Measurements from ENCODE around the gene SEPTIN12. TPM values are rescaled to one million over a fixed set of nuclear protein-coding genes. Genes with fewer than 3 reads are reported as not detected.

Gene SEPTIN12, protein sequence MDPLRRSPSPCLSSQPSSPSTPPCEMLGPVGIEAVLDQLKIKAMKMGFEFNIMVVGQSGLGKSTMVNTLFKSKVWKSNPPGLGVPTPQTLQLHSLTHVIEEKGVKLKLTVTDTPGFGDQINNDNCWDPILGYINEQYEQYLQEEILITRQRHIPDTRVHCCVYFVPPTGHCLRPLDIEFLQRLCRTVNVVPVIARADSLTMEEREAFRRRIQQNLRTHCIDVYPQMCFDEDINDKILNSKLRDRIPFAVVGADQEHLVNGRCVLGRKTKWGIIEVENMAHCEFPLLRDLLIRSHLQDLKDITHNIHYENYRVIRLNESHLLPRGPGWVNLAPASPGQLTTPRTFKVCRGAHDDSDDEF
- 0.96 TPM for total RNA-seq (ENCODE audit: unreplicated experiment)
- long read RNA-seq = 0 reads

DNA sequence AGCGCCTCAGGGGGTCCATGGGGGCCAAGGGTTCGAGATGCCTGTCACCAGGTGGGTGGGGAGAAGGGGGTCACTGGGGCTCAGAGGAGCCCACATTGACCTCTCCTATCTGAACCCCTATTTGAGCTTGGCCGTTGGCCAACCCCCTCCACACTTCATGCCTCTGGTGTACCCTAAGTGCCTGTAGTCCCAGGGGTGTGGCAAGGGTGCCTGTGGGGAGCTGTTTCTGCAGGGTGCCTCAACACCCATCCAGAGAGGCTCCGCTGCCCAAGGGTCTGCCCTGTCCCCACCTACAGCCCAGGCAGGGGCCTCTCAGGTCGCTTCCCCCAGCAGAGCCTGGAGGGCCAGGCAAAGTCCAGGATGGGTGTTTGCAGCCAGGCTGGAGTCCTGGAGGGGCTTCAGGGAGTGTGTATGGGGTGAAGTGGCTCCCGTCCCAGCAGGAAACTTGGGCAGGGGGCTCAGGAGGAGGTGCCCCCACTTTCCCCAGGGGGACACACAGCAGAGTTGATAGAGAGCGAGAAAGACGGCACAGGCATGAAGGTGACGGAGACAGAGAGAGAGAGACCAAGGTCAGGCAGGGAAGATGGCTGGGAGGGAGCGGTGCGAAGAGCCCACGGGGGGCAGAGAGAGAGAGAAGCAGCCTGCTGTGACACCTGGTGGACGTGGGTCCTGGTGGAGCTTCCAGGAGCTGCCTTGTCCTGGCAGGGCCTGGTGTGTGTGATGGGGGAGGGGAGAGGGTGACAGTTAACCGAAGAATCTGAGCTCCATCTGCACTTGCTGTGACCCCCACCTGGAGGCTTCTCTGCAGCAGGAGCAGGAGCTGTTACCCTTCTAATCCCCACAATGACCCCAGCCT, at the start of gene SEPTIN12:
Gene SEPTIN12, minus strand, starts transcription at position 719 of the 856 bp plus-strand sequence. Its CDS starts 700 bp downstream, at position 19.
- peak within 1 kb of the TSS; percentile 25 for H3K4me3 Mint-ChIP-seq (ENCODE audit: unreplicated experiment)
- TF ChIP-seq, protein P1, sequence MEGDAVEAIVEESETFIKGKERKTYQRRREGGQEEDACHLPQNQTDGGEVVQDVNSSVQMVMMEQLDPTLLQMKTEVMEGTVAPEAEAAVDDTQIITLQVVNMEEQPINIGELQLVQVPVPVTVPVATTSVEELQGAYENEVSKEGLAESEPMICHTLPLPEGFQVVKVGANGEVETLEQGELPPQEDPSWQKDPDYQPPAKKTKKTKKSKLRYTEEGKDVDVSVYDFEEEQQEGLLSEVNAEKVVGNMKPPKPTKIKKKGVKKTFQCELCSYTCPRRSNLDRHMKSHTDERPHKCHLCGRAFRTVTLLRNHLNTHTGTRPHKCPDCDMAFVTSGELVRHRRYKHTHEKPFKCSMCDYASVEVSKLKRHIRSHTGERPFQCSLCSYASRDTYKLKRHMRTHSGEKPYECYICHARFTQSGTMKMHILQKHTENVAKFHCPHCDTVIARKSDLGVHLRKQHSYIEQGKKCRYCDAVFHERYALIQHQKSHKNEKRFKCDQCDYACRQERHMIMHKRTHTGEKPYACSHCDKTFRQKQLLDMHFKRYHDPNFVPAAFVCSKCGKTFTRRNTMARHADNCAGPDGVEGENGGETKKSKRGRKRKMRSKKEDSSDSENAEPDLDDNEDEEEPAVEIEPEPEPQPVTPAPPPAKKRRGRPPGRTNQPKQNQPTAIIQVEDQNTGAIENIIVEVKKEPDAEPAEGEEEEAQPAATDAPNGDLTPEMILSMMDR (IDR thresholded peaks at IDR 0.05; ENCODE audit: partially characterized antibody, unreplicated experiment) = no peak
- no peak for DNase-seq
- H3K36me3 Mint-ChIP-seq (ENCODE audit: unreplicated experiment) = no peaks in the 10 kb centered on the region
- H3K9me3 Mint-ChIP-seq (ENCODE audit: unreplicated experiment) = no peaks in the 10 kb centered on the region
- H3K27me3 Mint-ChIP-seq (ENCODE audit: unreplicated experiment) = peaks cover 3% of the 10 kb centered on the region
- no peak within 1 kb of the TSS for H3K27ac Mint-ChIP-seq (ENCODE audit: unreplicated experiment)
- H3K4me1 Mint-ChIP-seq (ENCODE audit: low read depth, unreplicated experiment) = peaks cover 9% of the 10 kb centered on the region

DNA sequence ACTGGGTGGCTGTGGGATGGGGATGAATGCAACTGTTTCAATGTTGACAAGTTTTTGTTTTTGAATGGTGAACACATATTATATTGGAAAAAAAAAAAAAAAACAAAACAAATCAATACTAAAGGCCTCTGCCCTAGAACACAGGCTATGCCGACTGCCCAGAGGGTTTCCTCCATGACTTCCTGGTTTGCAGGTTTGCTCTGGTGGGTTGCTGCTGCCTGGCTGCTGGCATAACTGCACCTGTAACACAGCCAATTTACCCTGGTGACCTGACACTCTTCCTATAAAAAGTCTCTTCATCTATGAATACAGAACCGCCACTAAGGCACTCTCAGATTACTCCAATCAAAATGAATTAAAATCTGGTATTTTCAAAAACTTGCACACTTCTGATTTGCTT, 48.6 kb upstream of the SEPTIN12 start:
- DNase-seq = no peak
- H3K4me3 Mint-ChIP-seq (ENCODE audit: unreplicated experiment) = no peak overlapping the region
- no peaks in the 10 kb centered on the region for H3K4me1 Mint-ChIP-seq (ENCODE audit: low read depth, unreplicated experiment)
- no peak overlapping the region for H3K27ac Mint-ChIP-seq (ENCODE audit: unreplicated experiment)
- TF ChIP-seq, protein P1 (IDR thresholded peaks at IDR 0.05; ENCODE audit: partially characterized antibody, unreplicated experiment) = no peak
- peaks cover 2% of the 10 kb centered on the region for H3K9me3 Mint-ChIP-seq (ENCODE audit: unreplicated experiment)
- peaks cover 2% of the 10 kb centered on the region for H3K27me3 Mint-ChIP-seq (ENCODE audit: unreplicated experiment)
- no peaks in the 10 kb centered on the region for H3K36me3 Mint-ChIP-seq (ENCODE audit: unreplicated experiment)

DNA sequence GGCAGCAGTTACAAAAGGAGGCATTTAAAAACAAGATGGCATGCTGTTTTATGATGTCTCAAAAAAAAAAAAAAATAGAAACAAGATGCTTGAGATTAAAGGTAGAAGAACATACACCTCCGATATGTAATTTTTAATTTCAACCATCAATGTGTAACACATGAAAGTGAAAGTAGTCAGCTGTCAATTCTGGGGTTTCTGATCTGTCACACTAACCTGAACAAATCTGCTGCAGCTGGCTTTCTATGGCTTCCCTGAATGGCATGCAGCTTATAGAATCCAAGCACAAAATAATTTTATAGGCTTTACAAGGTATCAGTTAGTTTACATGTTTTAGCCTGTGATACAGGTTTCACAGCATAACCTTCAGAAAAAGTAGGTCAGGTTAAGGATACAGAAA, 45.4 kb upstream of the SEPTIN12 start:
- peaks cover 2% of the 10 kb centered on the region for H3K9me3 Mint-ChIP-seq (ENCODE audit: unreplicated experiment)
- H3K27ac Mint-ChIP-seq (ENCODE audit: unreplicated experiment) = no peak overlapping the region
- TF ChIP-seq, protein P1 (IDR thresholded peaks at IDR 0.05; ENCODE audit: partially characterized antibody, unreplicated experiment) = no peak
- no peaks in the 10 kb centered on the region for H3K27me3 Mint-ChIP-seq (ENCODE audit: unreplicated experiment)
- no peak for DNase-seq
- H3K4me3 Mint-ChIP-seq (ENCODE audit: unreplicated experiment) = no peak overlapping the region
- no peaks in the 10 kb centered on the region for H3K4me1 Mint-ChIP-seq (ENCODE audit: low read depth, unreplicated experiment)
- H3K36me3 Mint-ChIP-seq (ENCODE audit: unreplicated experiment) = peaks cover 4% of the 10 kb centered on the region

DNA sequence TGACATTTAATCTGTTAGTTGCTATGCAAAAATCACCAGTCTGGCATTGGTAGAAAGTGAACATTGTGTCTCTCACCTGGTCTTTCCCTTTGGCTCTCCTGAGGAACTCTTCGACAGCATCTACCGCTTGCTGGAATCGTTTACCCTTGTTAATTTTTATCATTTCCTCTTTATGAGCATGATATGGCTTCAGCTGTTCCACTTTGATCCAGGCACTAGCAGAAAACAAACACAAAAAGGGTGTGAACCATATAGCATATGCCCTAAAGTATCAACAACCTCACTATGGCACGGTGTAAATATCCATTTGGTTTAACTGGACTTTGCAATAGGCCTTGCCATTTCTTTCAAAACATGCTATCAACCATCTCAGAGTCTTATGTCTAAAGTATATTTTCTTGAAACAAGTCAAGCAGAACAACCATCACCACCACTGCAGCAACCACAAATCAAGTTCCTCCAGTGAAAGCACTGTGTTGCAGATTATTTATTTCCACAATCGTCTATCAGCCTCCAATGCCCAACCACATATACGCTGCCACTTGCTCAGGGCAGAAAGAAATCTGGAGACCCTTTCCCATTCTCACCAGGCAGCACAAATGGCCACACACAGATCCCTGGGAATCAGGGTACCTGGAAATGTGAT, 44.7 kb upstream of the SEPTIN12 start:
- Mint-ChIP-seq H3K27me3 (ENCODE audit: unreplicated experiment) (no peaks in the 10 kb centered on the region), H3K4me1 (ENCODE audit: low read depth, unreplicated experiment) (no peaks in the 10 kb centered on the region), H3K27ac (ENCODE audit: unreplicated experiment) (no peak overlapping the region), H3K9me3 (ENCODE audit: unreplicated experiment) (peaks cover 2% of the 10 kb centered on the region), H3K4me3 (ENCODE audit: unreplicated experiment) (no peak overlapping the region), H3K36me3 (ENCODE audit: unreplicated experiment) (peaks cover 4% of the 10 kb centered on the region)
- DNase-seq = no peak
- TF ChIP-seq, protein P1 (IDR thresholded peaks at IDR 0.05; ENCODE audit: partially characterized antibody, unreplicated experiment) = no peak
